NOMO-1 (cell line): ENCODE measurements around the gene GLOD5.
A peak's percentile ranks its signal among the peaks of the same experiment; 100 is the strongest.

ENCODE experiments used
- DNase-seq, 2 experiments: peaks; one replicate each; lab custom pipeline; 2025; ENCODE audit not compliant: unreplicated experiment in 2 of 2; lab: John Stamatoyannopoulos, UW

Gene GLOD5

DNA sequence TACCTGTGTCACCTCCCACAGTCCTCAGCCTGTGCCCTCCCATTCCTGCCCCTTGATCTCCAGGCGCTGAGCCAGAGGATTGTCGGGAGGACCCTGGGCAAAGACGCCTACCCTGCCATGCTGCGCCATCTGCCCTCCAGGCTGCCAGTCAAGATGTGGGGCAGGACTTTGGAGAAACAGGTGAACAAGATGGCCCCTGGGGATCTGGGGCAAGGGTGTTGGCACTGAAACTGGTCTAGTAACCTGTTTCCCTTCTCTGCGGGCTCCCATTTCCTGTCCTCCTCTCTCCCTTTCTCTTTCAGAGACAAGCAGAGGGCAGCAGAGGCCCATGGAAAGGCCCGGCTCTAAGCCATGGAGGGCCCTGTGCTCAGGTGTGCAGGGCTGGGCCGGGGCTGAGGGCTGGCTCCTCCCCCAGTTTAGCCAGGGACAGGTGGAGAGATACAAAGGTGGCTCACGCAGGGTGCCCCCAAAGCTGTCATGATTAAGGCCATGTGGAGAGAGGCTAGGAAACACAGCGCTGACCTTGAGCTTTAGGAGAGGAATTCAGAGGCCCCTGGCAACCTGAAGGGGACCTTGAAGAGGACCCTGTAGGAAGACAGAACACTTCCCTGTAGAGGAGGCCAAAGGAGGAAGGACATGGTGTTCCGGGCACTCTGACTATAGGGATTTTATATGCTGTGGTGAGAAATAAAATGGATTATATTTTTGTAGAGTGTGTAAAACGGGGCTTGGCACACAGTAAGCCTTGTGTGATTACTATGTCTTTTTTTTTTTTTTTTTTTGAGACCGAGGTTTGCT is at the start of gene GLOD5:
Gene GLOD5 (plus strand): TSS at position 74 of the 798 bp plus-strand sequence. CDS start 44 bp downstream, at position 118.
- DNase-seq, result no peak

DNA sequence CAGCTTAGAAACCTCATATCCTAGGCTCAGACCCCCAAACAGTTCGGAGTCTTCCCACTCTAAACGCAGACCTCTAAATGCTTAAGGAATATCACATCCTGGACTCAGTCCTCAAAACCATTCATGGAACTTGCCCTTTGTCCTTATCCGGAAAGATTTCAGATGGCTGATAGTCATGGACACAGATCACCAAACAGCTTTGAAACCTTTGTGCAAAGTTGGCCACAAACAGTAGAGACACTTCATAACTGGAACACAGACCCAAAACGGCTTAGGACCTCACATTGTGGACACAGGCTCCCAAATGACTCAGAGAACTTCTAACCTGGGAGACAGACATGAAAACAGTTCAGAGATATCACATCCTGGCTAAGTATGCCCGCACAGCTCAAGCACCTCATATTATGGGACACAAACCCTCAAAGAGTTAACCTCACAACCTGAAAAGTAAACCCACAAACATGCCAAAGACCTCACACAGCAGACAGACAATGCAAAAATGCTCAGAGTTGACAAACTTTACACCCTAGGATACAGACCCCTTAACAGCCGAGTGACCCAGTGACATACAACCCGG is 49.5 kb upstream of the GLOD5 start:
- DNase-seq, result no peak

DNA sequence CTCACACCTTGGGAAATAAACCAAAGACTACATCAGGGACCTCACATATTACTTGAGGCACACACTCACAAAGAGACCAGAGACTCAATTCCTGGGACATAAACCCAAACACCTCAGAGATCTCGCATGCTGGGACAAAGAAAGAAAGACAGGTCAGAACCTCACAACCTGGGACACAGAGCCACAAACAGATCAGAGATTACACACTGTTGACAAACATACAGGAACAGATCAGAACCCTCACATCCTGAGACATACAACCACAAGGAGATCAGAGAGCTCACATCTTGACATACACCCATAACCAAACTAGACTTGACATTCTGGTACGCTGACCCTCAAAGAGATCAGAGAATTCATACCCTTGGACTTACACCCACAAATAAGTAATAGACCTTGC is 47.7 kb upstream of the GLOD5 start:
- no peak for DNase-seq

GRCh38 chrX:48714573-48714972 is 47.0 kb upstream of the GLOD5 start:
- DNase-seq, result no peak

GRCh38 chrX:48715072-48715471 is 46.5 kb upstream of the GLOD5 start:
- no peak for DNase-seq

DNA sequence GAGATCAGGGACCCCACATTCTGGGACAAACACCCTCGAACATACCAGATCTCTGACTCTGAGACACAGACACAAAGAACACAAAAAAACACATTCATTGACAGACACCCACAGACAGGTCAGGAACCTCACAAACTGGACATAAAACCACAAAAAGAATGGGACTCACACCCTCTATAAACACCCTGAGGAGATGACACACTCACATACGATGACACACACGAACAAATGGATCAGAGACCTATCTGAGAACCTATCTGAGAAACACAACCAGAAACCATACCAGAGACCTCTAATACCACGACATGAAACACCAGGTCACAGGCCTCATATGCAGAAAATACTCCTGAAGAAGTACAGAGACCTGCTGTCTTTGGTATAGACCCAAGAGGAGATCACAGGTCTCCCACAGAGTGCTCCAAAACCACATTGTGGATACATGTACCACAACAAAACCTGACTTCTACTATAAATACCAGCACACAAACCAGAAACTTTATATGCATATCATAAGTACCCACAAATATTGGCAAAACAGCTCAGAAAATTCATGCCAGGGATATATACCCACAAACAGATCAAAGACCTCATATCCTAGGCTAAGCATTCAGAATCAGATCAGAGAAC is 45.6 kb upstream of the GLOD5 start:
- no peak for DNase-seq

- DNase-seq, result no peak
These were observed 41.6 kb upstream of the GLOD5 start for GRCh38 chrX:48719958-48720357.

- DNase-seq, result no peak
These were observed 40.8 kb upstream of the GLOD5 start for GRCh38 chrX:48720577-48721250.

DNA sequence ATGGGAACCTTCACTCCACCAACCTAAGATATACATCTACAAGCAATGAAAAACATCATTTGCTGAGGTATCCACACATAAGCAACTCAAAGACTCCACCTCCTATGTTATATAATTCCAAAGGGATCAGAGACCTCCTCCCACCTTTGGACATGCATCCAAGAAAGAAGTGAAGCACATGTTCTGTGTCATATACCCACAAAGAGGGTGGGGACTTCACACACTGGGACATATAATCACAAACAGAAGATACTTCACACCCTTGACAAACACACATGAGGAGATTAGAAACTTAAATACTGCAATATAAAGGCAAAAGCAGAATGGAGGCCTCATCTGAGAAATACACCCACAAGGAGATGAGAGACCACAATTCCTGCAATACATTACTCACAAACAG is 39.6 kb upstream of the GLOD5 start:
- no peak for DNase-seq

DNA sequence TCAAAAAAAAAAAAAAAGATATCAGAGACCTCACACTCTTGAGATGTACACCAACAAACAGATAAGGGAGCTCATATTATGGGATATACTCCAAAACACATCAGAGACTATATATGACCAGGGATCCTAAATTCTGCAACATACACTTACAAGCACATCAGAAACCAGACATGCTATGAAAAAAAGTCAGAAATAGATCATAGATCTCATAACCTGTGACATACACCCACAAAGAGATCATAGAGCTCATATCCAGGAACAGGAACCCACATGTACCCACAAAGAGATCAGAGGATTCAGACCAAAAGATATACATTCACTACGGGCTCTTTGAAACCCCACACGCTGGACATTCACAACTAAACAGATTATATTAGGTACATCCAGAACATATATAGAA is 35.0 kb upstream of the GLOD5 start:
- no peak for DNase-seq

- no peak for DNase-seq
These were observed 32.9 kb upstream of the GLOD5 start for GRCh38 chrX:48728653-48729052.

DNA sequence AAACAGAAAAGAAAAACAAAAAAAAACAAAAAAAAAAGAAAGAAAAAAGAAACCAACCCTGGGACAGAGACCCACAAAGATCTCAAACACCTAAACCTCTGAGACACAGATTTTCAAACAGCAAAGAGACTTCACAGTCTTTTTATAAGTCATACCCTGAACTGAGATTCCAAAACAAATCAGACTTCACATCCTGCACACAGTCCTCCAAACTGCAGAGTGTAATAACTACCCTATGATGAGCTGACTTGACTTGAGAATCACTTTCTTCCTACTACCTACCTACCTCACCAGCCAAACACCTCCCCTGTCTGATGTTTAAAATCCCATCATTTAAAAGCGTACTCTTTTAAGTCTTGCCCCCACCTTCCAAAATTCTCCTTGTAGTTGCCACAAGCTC is 25.2 kb upstream of the GLOD5 start:
- DNase-seq, result no peak

- no peak for DNase-seq
These were observed 24.7 kb upstream of the GLOD5 start for GRCh38 chrX:48736878-48737212.

- DNase-seq, result peak; percentile 87 to 90
These were observed 24.2 kb upstream of the GLOD5 start for GRCh38 chrX:48737213-48737938.

DNA sequence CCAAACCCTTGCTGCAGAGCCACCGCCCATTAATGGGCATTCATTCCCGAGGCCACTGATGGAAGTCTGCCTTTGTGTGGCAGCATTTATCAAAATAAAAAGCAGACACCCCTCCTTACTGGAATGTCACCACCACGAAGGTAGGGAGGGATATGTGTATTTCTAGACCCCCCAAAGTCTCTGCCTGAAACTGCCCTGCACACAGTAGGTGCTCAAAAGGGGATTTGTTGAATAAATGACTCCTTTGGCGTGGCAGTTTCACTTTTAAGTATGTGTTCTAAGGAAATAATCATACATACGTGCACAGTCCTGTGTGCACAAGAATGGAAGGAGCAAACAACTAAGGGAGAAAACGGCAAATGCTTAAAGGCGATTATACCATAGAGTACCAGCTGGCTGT is 23.6 kb upstream of the GLOD5 start:
- no peak for DNase-seq

GRCh38 chrX:48741834-48742233 is 19.7 kb upstream of the GLOD5 start:
- no peak for DNase-seq

DNA sequence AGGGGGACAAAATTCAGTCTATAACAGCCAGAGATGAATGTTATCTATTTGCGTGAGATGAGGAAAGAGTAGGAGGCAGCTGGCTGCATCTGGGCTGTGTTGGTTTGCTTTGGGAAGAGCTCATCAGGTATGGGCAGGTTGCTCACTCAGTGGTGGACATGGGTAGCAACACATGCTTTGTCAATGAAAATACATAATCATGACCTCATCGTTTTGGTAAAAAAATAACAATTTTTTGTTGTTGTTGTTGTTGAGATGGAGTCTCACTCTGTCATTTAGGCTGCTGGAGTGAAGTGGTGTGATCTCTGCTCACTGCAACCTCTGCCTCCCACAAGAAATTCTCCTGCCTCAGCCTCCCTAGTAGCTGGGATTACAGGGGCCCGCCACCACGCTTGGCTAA is 16.3 kb upstream of the GLOD5 start:
- DNase-seq, result no peak

GRCh38 chrX:48747415-48748016 is 14.0 kb upstream of the GLOD5 start:
- no peak for DNase-seq

DNA sequence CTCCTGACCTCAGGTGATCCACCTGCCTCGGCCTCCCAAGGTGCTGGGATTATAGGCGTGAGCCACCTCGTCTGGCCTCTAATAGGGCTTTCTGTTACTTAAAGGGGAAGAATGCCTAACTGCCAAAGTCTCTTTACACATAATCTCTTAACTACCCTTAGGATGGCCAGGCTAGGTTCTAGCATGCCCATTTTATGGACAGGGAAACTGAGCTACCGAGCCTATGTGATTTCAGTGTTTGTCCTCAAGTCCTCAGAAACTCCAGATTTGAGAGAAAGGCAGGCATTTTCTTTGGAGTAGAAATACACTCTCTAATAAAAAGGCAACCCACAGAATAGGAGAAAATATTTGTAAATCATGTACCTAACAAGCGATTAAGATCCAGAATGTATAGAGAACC is 12.4 kb upstream of the GLOD5 start:
- no peak for DNase-seq

GRCh38 chrX:48751343-48751742 is 10.2 kb upstream of the GLOD5 start:
- DNase-seq, result no peak

GRCh38 chrX:48752498-48752897 is 9.0 kb upstream of the GLOD5 start:
- no peak for DNase-seq
